Measurements from ENCODE around the gene TBC1D23.

DNA sequence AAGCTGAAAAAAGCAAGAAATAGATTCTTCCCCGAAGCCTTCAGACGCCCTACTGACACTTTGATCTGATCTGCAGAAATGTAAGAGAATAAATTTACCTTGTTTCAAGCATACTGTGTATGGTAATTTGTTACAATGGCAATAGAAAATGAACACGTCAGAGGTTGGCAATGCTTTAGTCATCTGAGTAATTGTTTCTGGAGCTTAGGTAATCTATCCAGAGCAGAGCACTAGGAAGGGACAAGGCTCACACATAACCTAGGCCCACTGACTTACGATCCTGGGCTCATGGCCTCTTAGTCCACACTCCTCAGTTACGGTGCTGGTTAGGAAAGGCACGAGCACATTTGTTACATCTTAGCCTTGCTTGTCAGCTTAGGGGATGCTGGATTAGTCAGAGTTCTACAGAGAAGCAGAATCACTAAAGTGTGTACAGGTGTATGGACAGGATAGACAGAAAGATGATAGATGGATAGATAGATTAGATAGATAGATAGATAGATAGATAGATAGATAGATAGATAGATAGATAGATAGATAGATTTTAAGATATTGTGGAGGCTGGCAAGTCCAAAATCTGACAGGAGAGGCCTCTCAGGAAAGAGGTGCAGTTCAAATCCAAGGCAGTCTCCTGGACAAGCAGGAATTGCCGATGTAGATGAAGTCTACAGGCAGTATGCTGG, 46.8 kb upstream of the TBC1D23 start:
- TF ChIP-seq, protein P1, sequence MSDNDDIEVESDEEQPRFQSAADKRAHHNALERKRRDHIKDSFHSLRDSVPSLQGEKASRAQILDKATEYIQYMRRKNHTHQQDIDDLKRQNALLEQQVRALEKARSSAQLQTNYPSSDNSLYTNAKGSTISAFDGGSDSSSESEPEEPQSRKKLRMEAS (IDR thresholded peaks at IDR 0.05), result no peak
- TF ChIP-seq, protein P2, sequence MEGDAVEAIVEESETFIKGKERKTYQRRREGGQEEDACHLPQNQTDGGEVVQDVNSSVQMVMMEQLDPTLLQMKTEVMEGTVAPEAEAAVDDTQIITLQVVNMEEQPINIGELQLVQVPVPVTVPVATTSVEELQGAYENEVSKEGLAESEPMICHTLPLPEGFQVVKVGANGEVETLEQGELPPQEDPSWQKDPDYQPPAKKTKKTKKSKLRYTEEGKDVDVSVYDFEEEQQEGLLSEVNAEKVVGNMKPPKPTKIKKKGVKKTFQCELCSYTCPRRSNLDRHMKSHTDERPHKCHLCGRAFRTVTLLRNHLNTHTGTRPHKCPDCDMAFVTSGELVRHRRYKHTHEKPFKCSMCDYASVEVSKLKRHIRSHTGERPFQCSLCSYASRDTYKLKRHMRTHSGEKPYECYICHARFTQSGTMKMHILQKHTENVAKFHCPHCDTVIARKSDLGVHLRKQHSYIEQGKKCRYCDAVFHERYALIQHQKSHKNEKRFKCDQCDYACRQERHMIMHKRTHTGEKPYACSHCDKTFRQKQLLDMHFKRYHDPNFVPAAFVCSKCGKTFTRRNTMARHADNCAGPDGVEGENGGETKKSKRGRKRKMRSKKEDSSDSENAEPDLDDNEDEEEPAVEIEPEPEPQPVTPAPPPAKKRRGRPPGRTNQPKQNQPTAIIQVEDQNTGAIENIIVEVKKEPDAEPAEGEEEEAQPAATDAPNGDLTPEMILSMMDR (IDR thresholded peaks at IDR 0.05; ENCODE audit: low read depth, low read length, missing input control), result no peak
- TF ChIP-seq, protein P3, sequence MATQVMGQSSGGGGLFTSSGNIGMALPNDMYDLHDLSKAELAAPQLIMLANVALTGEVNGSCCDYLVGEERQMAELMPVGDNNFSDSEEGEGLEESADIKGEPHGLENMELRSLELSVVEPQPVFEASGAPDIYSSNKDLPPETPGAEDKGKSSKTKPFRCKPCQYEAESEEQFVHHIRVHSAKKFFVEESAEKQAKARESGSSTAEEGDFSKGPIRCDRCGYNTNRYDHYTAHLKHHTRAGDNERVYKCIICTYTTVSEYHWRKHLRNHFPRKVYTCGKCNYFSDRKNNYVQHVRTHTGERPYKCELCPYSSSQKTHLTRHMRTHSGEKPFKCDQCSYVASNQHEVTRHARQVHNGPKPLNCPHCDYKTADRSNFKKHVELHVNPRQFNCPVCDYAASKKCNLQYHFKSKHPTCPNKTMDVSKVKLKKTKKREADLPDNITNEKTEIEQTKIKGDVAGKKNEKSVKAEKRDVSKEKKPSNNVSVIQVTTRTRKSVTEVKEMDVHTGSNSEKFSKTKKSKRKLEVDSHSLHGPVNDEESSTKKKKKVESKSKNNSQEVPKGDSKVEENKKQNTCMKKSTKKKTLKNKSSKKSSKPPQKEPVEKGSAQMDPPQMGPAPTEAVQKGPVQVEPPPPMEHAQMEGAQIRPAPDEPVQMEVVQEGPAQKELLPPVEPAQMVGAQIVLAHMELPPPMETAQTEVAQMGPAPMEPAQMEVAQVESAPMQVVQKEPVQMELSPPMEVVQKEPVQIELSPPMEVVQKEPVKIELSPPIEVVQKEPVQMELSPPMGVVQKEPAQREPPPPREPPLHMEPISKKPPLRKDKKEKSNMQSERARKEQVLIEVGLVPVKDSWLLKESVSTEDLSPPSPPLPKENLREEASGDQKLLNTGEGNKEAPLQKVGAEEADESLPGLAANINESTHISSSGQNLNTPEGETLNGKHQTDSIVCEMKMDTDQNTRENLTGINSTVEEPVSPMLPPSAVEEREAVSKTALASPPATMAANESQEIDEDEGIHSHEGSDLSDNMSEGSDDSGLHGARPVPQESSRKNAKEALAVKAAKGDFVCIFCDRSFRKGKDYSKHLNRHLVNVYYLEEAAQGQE (IDR thresholded peaks at IDR 0.05), result no peak
- TF ChIP-seq RXRA (IDR thresholded peaks at IDR 0.05) (no peak), SP1 (IDR thresholded peaks at IDR 0.05) (no peak), YY1 (IDR thresholded peaks at IDR 0.05) (no peak), RAD21 (IDR thresholded peaks at IDR 0.05) (no peak), EGR1 (IDR thresholded peaks at IDR 0.05; ENCODE audit: low read depth in 2 of 2) (no peak), FOXA1 (IDR thresholded peaks at IDR 0.05) (no peak), TAF1 (conservative IDR thresholded peaks at IDR 0.05) (no peak), JUND (IDR thresholded peaks at IDR 0.05) (no peak), GABPA (IDR thresholded peaks at IDR 0.05 in 1 of 2, conservative IDR thresholded peaks at IDR 0.05 in 1 of 2) (no peak)
- TF ChIP-seq, protein P4, sequence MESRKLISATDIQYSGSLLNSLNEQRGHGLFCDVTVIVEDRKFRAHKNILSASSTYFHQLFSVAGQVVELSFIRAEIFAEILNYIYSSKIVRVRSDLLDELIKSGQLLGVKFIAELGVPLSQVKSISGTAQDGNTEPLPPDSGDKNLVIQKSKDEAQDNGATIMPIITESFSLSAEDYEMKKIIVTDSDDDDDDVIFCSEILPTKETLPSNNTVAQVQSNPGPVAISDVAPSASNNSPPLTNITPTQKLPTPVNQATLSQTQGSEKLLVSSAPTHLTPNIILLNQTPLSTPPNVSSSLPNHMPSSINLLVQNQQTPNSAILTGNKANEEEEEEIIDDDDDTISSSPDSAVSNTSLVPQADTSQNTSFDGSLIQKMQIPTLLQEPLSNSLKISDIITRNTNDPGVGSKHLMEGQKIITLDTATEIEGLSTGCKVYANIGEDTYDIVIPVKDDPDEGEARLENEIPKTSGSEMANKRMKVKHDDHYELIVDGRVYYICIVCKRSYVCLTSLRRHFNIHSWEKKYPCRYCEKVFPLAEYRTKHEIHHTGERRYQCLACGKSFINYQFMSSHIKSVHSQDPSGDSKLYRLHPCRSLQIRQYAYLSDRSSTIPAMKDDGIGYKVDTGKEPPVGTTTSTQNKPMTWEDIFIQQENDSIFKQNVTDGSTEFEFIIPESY (IDR thresholded peaks at IDR 0.05), result no peak
- TF ChIP-seq, protein P5, sequence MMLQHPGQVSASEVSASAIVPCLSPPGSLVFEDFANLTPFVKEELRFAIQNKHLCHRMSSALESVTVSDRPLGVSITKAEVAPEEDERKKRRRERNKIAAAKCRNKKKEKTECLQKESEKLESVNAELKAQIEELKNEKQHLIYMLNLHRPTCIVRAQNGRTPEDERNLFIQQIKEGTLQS (IDR thresholded peaks at IDR 0.05), result no peak

Measured in liver (tissue), 3 donors.